ENCODE results near the gene MYO3B.

Gene MYO3B

GRCh38 chr2:170155022-170155722, 22.8 kb upstream of the MYO3B start:
- no peaks in the 10 kb centered on the region for H3K4me1 Mint-ChIP-seq (ENCODE audit: low read depth)

GRCh38 chr2:170155723-170156253, 22.2 kb upstream of the MYO3B start:
- H3K9me3 Mint-ChIP-seq: no peaks in the 10 kb centered on the region
- no peaks in the 10 kb centered on the region for H3K36me3 Mint-ChIP-seq (ENCODE audit: low read depth)
- no peaks in the 10 kb centered on the region for H3K4me1 Mint-ChIP-seq (ENCODE audit: low read depth)
- no peak overlapping the region for H3K4me3 Mint-ChIP-seq
- no peak overlapping the region for H3K27ac Mint-ChIP-seq
- no peaks in the 10 kb centered on the region for H3K27me3 Mint-ChIP-seq

More at GRCh38 chr2:170155022-170155722, 22.8 kb upstream of the MYO3B start:
- H3K27me3 Mint-ChIP-seq: no peaks in the 10 kb centered on the region
- H3K36me3 Mint-ChIP-seq (ENCODE audit: low read depth): no peaks in the 10 kb centered on the region
- no peaks in the 10 kb centered on the region for H3K9me3 Mint-ChIP-seq
- no peak overlapping the region for H3K4me3 Mint-ChIP-seq
- no peak overlapping the region for H3K27ac Mint-ChIP-seq

- no peaks in the 10 kb centered on the region for H3K27me3 Mint-ChIP-seq
- no peaks in the 10 kb centered on the region for H3K36me3 Mint-ChIP-seq (ENCODE audit: low read depth)
- H3K9me3 Mint-ChIP-seq: no peaks in the 10 kb centered on the region
- no peak overlapping the region for H3K4me3 Mint-ChIP-seq
- no peak overlapping the region for H3K27ac Mint-ChIP-seq
- no peaks in the 10 kb centered on the region for H3K4me1 Mint-ChIP-seq (ENCODE audit: low read depth)
Observed at GRCh38 chr2:170156592-170156991, 21.4 kb upstream of the MYO3B start.

- Mint-ChIP-seq H3K36me3 (ENCODE audit: low read depth) (no peaks in the 10 kb centered on the region), H3K9me3 (no peaks in the 10 kb centered on the region), H3K4me3 (no peak overlapping the region), H3K27ac (no peak overlapping the region), H3K27me3 (peaks cover 3% of the 10 kb centered on the region), H3K4me1 (ENCODE audit: low read depth) (peaks cover 3% of the 10 kb centered on the region)
Observed at GRCh38 chr2:170157025-170157684, 20.8 kb upstream of the MYO3B start.

- no peak overlapping the region for H3K27ac Mint-ChIP-seq
- peaks cover 15% of the 10 kb centered on the region for H3K27me3 Mint-ChIP-seq
- no peak overlapping the region for H3K4me3 Mint-ChIP-seq
- H3K9me3 Mint-ChIP-seq: no peaks in the 10 kb centered on the region
- H3K36me3 Mint-ChIP-seq (ENCODE audit: low read depth): no peaks in the 10 kb centered on the region
- peaks cover 6% of the 10 kb centered on the region for H3K4me1 Mint-ChIP-seq (ENCODE audit: low read depth)
Observed at GRCh38 chr2:170159060-170159459, 18.9 kb upstream of the MYO3B start.

GRCh38 chr2:170161516-170162270, 16.3 kb upstream of the MYO3B start:
- Mint-ChIP-seq H3K4me1 (ENCODE audit: low read depth) (peaks cover 10% of the 10 kb centered on the region), H3K36me3 (ENCODE audit: low read depth) (no peaks in the 10 kb centered on the region), H3K27ac (peak overlapping the region; percentile 41), H3K27me3 (peaks cover 15% of the 10 kb centered on the region), H3K4me3 (no peak overlapping the region), H3K9me3 (no peaks in the 10 kb centered on the region)

GRCh38 chr2:170162271-170162632, 15.7 kb upstream of the MYO3B start:
- H3K9me3 Mint-ChIP-seq: no peaks in the 10 kb centered on the region
- H3K27ac Mint-ChIP-seq: peak overlapping the region; percentile 41
- peaks cover 15% of the 10 kb centered on the region for H3K27me3 Mint-ChIP-seq
- H3K4me1 Mint-ChIP-seq (ENCODE audit: low read depth): peaks cover 10% of the 10 kb centered on the region
- no peaks in the 10 kb centered on the region for H3K36me3 Mint-ChIP-seq (ENCODE audit: low read depth)
- H3K4me3 Mint-ChIP-seq: no peak overlapping the region

GRCh38 chr2:170163411-170164065, 14.4 kb upstream of the MYO3B start:
- Mint-ChIP-seq H3K36me3 (ENCODE audit: low read depth) (no peaks in the 10 kb centered on the region), H3K27me3 (peaks cover 15% of the 10 kb centered on the region), H3K4me3 (no peak overlapping the region), H3K27ac (no peak overlapping the region), H3K9me3 (no peaks in the 10 kb centered on the region), H3K4me1 (ENCODE audit: low read depth) (peaks cover 10% of the 10 kb centered on the region)

GRCh38 chr2:170165129-170165528, 12.8 kb upstream of the MYO3B start:
- Mint-ChIP-seq H3K9me3 (no peaks in the 10 kb centered on the region), H3K27me3 (peaks cover 15% of the 10 kb centered on the region), H3K4me1 (ENCODE audit: low read depth) (peaks cover 10% of the 10 kb centered on the region), H3K36me3 (ENCODE audit: low read depth) (no peaks in the 10 kb centered on the region), H3K4me3 (no peak overlapping the region), H3K27ac (no peak overlapping the region)

GRCh38 chr2:170166735-170167134, 11.2 kb upstream of the MYO3B start:
- H3K4me1 Mint-ChIP-seq (ENCODE audit: low read depth): peaks cover 10% of the 10 kb centered on the region
- H3K27ac Mint-ChIP-seq: no peak overlapping the region
- H3K9me3 Mint-ChIP-seq: no peaks in the 10 kb centered on the region
- H3K4me3 Mint-ChIP-seq: no peak overlapping the region
- H3K27me3 Mint-ChIP-seq: peaks cover 15% of the 10 kb centered on the region
- no peaks in the 10 kb centered on the region for H3K36me3 Mint-ChIP-seq (ENCODE audit: low read depth)

- H3K9me3 Mint-ChIP-seq: no peaks in the 10 kb centered on the region
- no peaks in the 10 kb centered on the region for H3K4me1 Mint-ChIP-seq (ENCODE audit: low read depth)
Observed at GRCh38 chr2:170170281-170171040, 7.5 kb upstream of the MYO3B start.

GRCh38 chr2:170176212-170176611, 1.7 kb upstream of the MYO3B start:
- Mint-ChIP-seq H3K4me1 (ENCODE audit: low read depth) (peaks cover 12% of the 10 kb centered on the region), H3K4me3 (no peak overlapping the region), H3K27ac (no peak overlapping the region), H3K27me3 (no peaks in the 10 kb centered on the region), H3K36me3 (ENCODE audit: low read depth) (no peaks in the 10 kb centered on the region), H3K9me3 (no peaks in the 10 kb centered on the region)

More at GRCh38 chr2:170170281-170171040, 7.5 kb upstream of the MYO3B start:
- Mint-ChIP-seq H3K36me3 (ENCODE audit: low read depth) (no peaks in the 10 kb centered on the region), H3K27me3 (no peaks in the 10 kb centered on the region), H3K27ac (no peak overlapping the region), H3K4me3 (no peak overlapping the region)

- no peaks in the 10 kb centered on the region for H3K36me3 Mint-ChIP-seq (ENCODE audit: low read depth)
- H3K9me3 Mint-ChIP-seq: peaks cover 3% of the 10 kb centered on the region
- H3K27me3 Mint-ChIP-seq: no peaks in the 10 kb centered on the region
- H3K4me1 Mint-ChIP-seq (ENCODE audit: low read depth): peaks cover 12% of the 10 kb centered on the region
- no peak overlapping the region for H3K27ac Mint-ChIP-seq
- no peak overlapping the region for H3K4me3 Mint-ChIP-seq
Observed at GRCh38 chr2:170180031-170180566, 2.2 kb downstream of the MYO3B start.

- Mint-ChIP-seq H3K4me3 (no peak overlapping the region), H3K27me3 (no peaks in the 10 kb centered on the region), H3K36me3 (ENCODE audit: low read depth) (no peaks in the 10 kb centered on the region), H3K27ac (no peak overlapping the region), H3K4me1 (ENCODE audit: low read depth) (peaks cover 12% of the 10 kb centered on the region), H3K9me3 (peaks cover 10% of the 10 kb centered on the region)
Observed at GRCh38 chr2:170181602-170182001, 3.7 kb downstream of the MYO3B start.
